ENCODE data around the gene P2RX5. TPM values are rescaled to one million over a fixed set of nuclear protein-coding genes. Genes with fewer than 3 reads are reported as not detected.

P2RX5 gene
- total RNA-seq, 4 donors from 2014 or later: 0.49 to 0.56 TPM; not detected in 2

DNA sequence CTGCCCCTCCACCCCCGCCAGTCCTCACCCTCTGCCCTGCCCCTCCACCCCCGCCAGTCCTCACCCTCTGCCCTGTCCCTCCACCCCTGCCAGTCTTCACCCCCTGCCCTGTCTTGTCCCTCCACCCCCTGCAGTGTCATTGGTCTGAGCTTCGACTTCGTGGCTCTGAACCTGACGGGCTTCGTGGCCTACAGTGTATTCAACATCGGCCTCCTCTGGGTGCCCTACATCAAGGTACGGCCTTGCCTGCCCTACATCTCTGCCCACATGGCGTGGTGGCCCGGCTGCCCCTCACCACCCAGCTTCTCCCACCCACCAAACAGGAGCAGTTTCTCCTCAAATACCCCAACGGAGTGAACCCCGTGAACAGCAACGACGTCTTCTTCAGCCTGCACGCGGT is 39.6 kb downstream of the P2RX5 start:
- Histone ChIP-seq H3K27ac (no peak overlapping the region), H3K9me3 (no peaks in the 10 kb centered on the region), H3K4me3 (no peak overlapping the region), H3K4me1 (peaks cover 33% of the 10 kb centered on the region), H3K27me3 (no peaks in the 10 kb centered on the region), H3K36me3 (peaks cover 20% of the 10 kb centered on the region)
- DNase-seq (ENCODE audit: low spot score in 2 of 2): no peak
- 87% methylated on average over 11 of the region's 16 CpGs for WGBS
- no peak for TF ChIP-seq POLR2AphosphoS5 (IDR thresholded peaks at IDR 0.05)
- TF ChIP-seq, protein P1, sequence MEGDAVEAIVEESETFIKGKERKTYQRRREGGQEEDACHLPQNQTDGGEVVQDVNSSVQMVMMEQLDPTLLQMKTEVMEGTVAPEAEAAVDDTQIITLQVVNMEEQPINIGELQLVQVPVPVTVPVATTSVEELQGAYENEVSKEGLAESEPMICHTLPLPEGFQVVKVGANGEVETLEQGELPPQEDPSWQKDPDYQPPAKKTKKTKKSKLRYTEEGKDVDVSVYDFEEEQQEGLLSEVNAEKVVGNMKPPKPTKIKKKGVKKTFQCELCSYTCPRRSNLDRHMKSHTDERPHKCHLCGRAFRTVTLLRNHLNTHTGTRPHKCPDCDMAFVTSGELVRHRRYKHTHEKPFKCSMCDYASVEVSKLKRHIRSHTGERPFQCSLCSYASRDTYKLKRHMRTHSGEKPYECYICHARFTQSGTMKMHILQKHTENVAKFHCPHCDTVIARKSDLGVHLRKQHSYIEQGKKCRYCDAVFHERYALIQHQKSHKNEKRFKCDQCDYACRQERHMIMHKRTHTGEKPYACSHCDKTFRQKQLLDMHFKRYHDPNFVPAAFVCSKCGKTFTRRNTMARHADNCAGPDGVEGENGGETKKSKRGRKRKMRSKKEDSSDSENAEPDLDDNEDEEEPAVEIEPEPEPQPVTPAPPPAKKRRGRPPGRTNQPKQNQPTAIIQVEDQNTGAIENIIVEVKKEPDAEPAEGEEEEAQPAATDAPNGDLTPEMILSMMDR (IDR thresholded peaks at IDR 0.05): no peak
- no peak for TF ChIP-seq POLR2A (IDR thresholded peaks at IDR 0.05)
- TF ChIP-seq EP300 (IDR thresholded peaks at IDR 0.05): no peak

DNA sequence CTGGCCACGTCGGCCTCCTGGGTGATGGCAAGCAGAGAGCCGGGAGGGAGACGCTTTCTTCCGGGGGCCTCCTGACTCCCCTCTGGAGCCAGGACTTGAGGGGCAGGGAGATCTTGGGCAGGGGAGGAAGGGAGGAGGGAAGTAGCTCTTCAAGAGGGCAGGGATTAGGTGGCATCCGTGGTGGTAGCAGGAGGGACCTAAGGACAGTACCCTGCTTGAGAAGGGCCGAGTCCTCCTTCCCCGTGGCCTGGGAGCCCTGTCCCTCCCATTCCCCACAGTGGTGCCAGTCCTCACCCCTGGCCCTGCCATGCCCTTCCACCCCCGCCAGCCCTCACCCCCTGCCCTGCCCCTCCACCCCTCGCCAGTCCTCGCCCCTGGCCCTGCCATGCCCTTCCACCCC is 40.2 kb downstream of the P2RX5 start:
- H3K27ac ChIP-seq: no peak overlapping the region
- H3K36me3 ChIP-seq: peaks cover 14% of the 10 kb centered on the region
- TF ChIP-seq EP300 (IDR thresholded peaks at IDR 0.05) (no peak), POLR2A (IDR thresholded peaks at IDR 0.05) (no peak), POLR2AphosphoS5 (IDR thresholded peaks at IDR 0.05) (no peak)
- TF ChIP-seq, protein P1 (IDR thresholded peaks at IDR 0.05): no peak
- no peaks in the 10 kb centered on the region for H3K27me3 ChIP-seq
- H3K4me3 ChIP-seq: no peak overlapping the region
- no peak for DNase-seq (ENCODE audit: low spot score in 2 of 2)
- H3K4me1 ChIP-seq: peaks cover 33% of the 10 kb centered on the region
- WGBS: 80% methylated on average over 2 of the region's 11 CpGs
- no peaks in the 10 kb centered on the region for H3K9me3 ChIP-seq

DNA sequence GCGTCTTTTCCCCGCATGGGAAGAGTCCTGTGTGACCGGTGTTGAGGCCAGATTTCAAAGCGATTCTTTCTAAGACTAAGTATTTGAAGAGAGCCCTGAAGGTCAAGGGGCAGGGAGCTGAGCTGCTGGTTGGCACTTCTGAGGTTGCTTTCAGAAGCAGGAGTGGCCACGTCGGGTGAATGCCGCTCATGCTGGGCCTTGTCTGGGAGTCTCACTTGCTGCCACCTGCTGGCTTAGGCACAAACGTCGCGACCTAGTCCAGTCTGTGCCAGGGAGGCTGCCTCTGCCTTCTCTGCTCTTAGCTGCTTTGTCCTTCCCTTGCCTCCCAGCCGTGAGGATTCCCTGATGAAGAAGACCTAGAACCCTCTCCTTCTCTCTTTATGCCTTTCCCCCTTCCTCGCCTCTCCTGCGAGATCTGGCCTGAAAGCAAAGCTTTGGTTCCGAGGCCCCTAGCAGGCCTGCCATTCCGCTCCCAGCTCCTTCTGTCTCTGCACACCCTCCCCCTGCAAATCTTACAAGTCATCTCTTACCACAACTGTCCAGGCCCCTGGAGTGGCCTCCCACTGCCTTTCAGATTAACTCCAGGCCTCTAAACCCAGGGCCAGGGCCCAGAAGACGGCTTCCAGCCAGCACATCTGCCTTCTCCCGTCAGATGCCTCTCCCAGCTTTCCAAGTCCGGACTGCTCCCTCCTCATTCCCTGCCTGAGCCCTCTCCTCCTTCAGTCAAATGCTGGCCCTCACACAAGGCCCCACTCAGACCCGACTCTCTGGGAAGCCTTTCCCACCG is 48.0 kb downstream of the P2RX5 start:
- Histone ChIP-seq H3K27me3 (no peaks in the 10 kb centered on the region), H3K9me3 (no peaks in the 10 kb centered on the region), H3K4me3 (no peak overlapping the region), H3K4me1 (peaks cover 8% of the 10 kb centered on the region), H3K27ac (no peak overlapping the region), H3K36me3 (peaks cover 37% of the 10 kb centered on the region)
- 50% methylated on average over 20 of the region's 20 CpGs for WGBS
- no peak for DNase-seq (ENCODE audit: low spot score in 2 of 2)
- TF ChIP-seq POLR2A (IDR thresholded peaks at IDR 0.05) (no peak), EP300 (IDR thresholded peaks at IDR 0.05) (no peak), POLR2AphosphoS5 (IDR thresholded peaks at IDR 0.05) (no peak)
- TF ChIP-seq, protein P1 (IDR thresholded peaks at IDR 0.05): peak in 1 of 2 donors; percentile 44

DNA sequence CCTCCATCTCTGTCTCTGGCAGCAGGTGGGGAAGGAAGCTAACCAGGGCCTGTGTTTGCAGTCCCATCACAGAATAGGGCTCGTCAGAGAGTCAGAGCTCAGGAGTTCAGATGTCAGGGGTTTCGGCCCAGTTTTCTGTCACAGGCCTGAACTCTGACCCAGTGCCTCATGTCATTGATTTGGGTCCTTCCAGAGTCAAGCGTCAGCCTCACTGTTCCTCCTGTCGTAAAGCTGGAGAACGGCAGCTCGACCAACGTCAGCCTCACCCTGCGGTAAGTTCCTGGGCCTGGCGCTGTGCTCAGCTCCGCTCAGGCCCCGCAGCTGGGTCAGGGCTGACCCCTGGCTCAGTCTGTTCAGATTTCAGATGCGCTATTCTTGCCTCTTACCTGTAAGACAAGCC is 48.7 kb downstream of the P2RX5 start:
- Histone ChIP-seq H3K4me1 (peaks cover 8% of the 10 kb centered on the region), H3K27ac (peak overlapping the region; percentile 21), H3K27me3 (no peaks in the 10 kb centered on the region), H3K36me3 (peaks cover 41% of the 10 kb centered on the region), H3K4me3 (no peak overlapping the region), H3K9me3 (no peaks in the 10 kb centered on the region)
- 75% methylated on average over 8 of the region's 12 CpGs for WGBS
- TF ChIP-seq EP300 (IDR thresholded peaks at IDR 0.05) (no peak), POLR2AphosphoS5 (IDR thresholded peaks at IDR 0.05) (no peak), POLR2A (IDR thresholded peaks at IDR 0.05) (no peak)
- TF ChIP-seq, protein P1 (IDR thresholded peaks at IDR 0.05): no peak
- DNase-seq (ENCODE audit: low spot score in 2 of 2): no peak

DNA sequence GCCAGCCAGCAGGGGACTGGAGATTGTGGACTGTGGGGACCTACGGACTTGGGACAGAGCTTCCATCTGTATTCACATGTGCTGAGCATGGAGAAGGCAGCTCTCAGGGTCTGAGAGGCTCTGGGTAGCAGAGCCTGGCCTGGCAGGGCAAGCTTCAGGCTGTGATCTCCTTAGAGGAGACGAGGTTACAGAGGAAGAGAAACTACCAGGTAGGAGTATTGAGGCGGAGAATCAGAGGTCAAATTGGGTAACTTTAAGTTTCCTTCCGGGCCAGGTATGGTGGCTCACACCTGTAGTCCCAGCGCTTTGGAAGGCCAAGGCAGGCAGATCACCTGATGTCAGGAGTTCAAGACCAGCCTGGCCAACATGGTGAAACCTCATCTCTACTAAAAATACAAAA is 50.6 kb downstream of the P2RX5 start:
- Histone ChIP-seq H3K36me3 (peaks cover 41% of the 10 kb centered on the region), H3K27me3 (no peaks in the 10 kb centered on the region), H3K9me3 (no peaks in the 10 kb centered on the region), H3K4me3 (no peak overlapping the region), H3K4me1 (peaks cover 8% of the 10 kb centered on the region), H3K27ac (no peak overlapping the region)
- WGBS: 100% methylated on average over 5 of the region's 5 CpGs
- no peak for TF ChIP-seq POLR2A (IDR thresholded peaks at IDR 0.05)
- no peak for TF ChIP-seq EP300 (IDR thresholded peaks at IDR 0.05)
- TF ChIP-seq, protein P1 (IDR thresholded peaks at IDR 0.05): no peak
- no peak for TF ChIP-seq POLR2AphosphoS5 (IDR thresholded peaks at IDR 0.05)
- no peak for DNase-seq (ENCODE audit: low spot score in 2 of 2)

Data from suprapubic skin (tissue), 4 donors.